ENCODE results near the gene APOL2.
"Not testable (repeated sequence)": the region's sequence is repeated elsewhere in the genome, so short reads cannot be mapped to it uniquely, and the experiment has no call there.

Gene APOL2

GRCh38 chr22:36239401-36240171, at the start of gene APOL2:
Gene APOL2 (minus strand): TSS chr22:36239527. CDS start chr22:36233162, 6,365 bp downstream.
- peak; percentile 89 for DNase-seq (ENCODE audit: low spot score)

GRCh38 chr22:36288571-36289405, 49.5 kb upstream of the APOL2 start:
- DNase-seq (ENCODE audit: low spot score), result no peak

GRCh38 chr22:36287881-36288515, 48.7 kb upstream of the APOL2 start:
- no peak for DNase-seq (ENCODE audit: low spot score)

- DNase-seq (ENCODE audit: low spot score), result peak; percentile 83
These were observed 47.0 kb upstream of the APOL2 start for GRCh38 chr22:36286096-36286957.

GRCh38 chr22:36285545-36285944, 46.2 kb upstream of the APOL2 start:
- DNase-seq (ENCODE audit: low spot score), result no peak

- no peak for DNase-seq (ENCODE audit: low spot score)
These were observed 45.7 kb upstream of the APOL2 start for GRCh38 chr22:36285017-36285416.

GRCh38 chr22:36284171-36284571, 44.8 kb upstream of the APOL2 start:
- DNase-seq (ENCODE audit: low spot score), result no peak

GRCh38 chr22:36282328-36282831, 43.1 kb upstream of the APOL2 start:
- no peak for DNase-seq (ENCODE audit: low spot score)

GRCh38 chr22:36281781-36282327, 42.5 kb upstream of the APOL2 start:
- DNase-seq (ENCODE audit: low spot score), result no peak

- no peak for DNase-seq (ENCODE audit: low spot score)
These were observed 41.1 kb upstream of the APOL2 start for GRCh38 chr22:36280379-36280778.

- DNase-seq (ENCODE audit: low spot score), result no peak
These were observed 39.9 kb upstream of the APOL2 start for GRCh38 chr22:36279219-36279666.

- DNase-seq (ENCODE audit: low spot score), result peak; percentile 52
These were observed 38.4 kb upstream of the APOL2 start for GRCh38 chr22:36277482-36278291.

GRCh38 chr22:36274531-36274930, 35.2 kb upstream of the APOL2 start:
- no peak for DNase-seq (ENCODE audit: low spot score)

GRCh38 chr22:36271951-36272350, 32.6 kb upstream of the APOL2 start:
- DNase-seq (ENCODE audit: low spot score), result not testable (repeated sequence)

GRCh38 chr22:36271231-36271630, 31.9 kb upstream of the APOL2 start:
- DNase-seq (ENCODE audit: low spot score), result not testable (repeated sequence)

- DNase-seq (ENCODE audit: low spot score), result no peak
These were observed 28.7 kb upstream of the APOL2 start for GRCh38 chr22:36267896-36268485.

- DNase-seq (ENCODE audit: low spot score), result no peak
These were observed 27.7 kb upstream of the APOL2 start for GRCh38 chr22:36267058-36267457.

GRCh38 chr22:36263886-36264664, 24.7 kb upstream of the APOL2 start:
- DNase-seq (ENCODE audit: low spot score), result not testable (repeated sequence)

GRCh38 chr22:36263216-36263673, 23.9 kb upstream of the APOL2 start:
- not testable (repeated sequence) for DNase-seq (ENCODE audit: low spot score)

Data from hepatic stellate cell (primary cell).